CD14-positive monocyte (primary cell): ENCODE results near the gene APBA2. TPM values are rescaled to one million over a fixed set of nuclear protein-coding genes. Genes with fewer than 3 reads are reported as not detected.

Source experiments
- DNase-seq, 3 donors: peaks; one replicate each; pipeline ENCODE4 v3.0.0-alpha.2; 2011 to 2022
- H2AFZ ChIP-seq: 2 replicates; pipeline ENCODE4 v1.6.0; 2012; ENCODE audit warnings: mild to moderate bottlenecking, low read depth, low read length, inconsistent platforms; ENCODE audit not compliant: insufficient read depth, poor library complexity, severe bottlenecking
- H3K27ac ChIP-seq, 2 donors: 1 replicate in 1 of 2; 2 replicates in 1 of 2; pipeline ENCODE4 v1.5.1; 2012 to 2013; ENCODE audit warnings: low read length in 2 of 2, control low read depth in 1 of 2, inconsistent platforms in 1 of 2, low read depth in 1 of 2, mild to moderate bottlenecking in 1 of 2
- H3K27me3 ChIP-seq, 2 donors: one replicate each; pipeline versions ENCODE4 v1.6.0 to v1.6.1; 2011 to 2013; ENCODE audit warnings: low read length in 2 of 2; ENCODE audit not compliant: control insufficient read depth in 2 of 2, insufficient read depth in 2 of 2
- H3K36me3 ChIP-seq, 2 donors: replicated peaks in 1 of 2; 1 replicate in 1 of 2; 2 replicates in 1 of 2; pipeline versions ENCODE4 v1.5.1 to v1.6.1; 2012 to 2013; ENCODE audit warnings: low read length in 2 of 2, control low read depth in 1 of 2, inconsistent platforms in 1 of 2, mild to moderate bottlenecking in 1 of 2; ENCODE audit not compliant: insufficient read depth in 2 of 2, control insufficient read depth in 1 of 2
- H3K4me1 ChIP-seq, 2 donors: 1 replicate in 1 of 2; 2 replicates in 1 of 2; pipeline versions ENCODE4 v1.5.1 to v1.6.1; 2012 to 2013; ENCODE audit warnings: low read length in 2 of 2, control low read depth in 1 of 2, inconsistent platforms in 1 of 2, mild to moderate bottlenecking in 1 of 2, moderate library complexity in 1 of 2; ENCODE audit not compliant: insufficient read depth in 2 of 2, control insufficient read depth in 1 of 2
- H3K4me2 ChIP-seq: replicated peaks from 2 replicates; pipeline ENCODE3; 2012; ENCODE audit warnings: low read length, moderate library complexity, mild to moderate bottlenecking; ENCODE audit not compliant: poor library complexity, severe bottlenecking; ENCODE audit errors: extremely low read depth
- H3K4me3 ChIP-seq, 3 experiments: fragments of 200-600 bp in 1 of 3; sonication (generic) in 1 of 3; replicated peaks in 1 of 3; 1 replicate in 2 of 3; 2 replicates in 1 of 3; pipeline ENCODE4 v1.5.1; 2011 to 2013; ENCODE audit warnings: low read length in 3 of 3, mild to moderate bottlenecking in 3 of 3, control low read depth in 2 of 3, low read depth in 2 of 3, inconsistent platforms in 1 of 3, moderate library complexity in 1 of 3
- H3K79me2 ChIP-seq: 2 replicates; pipeline ENCODE4 v1.6.0; 2012; ENCODE audit warnings: mild to moderate bottlenecking, control low read depth, inconsistent platforms, low read length, moderate library complexity; ENCODE audit not compliant: insufficient read depth
- H3K9ac ChIP-seq: 2 replicates; pipeline ENCODE4 v1.6.0; 2017; ENCODE audit warnings: low read length, mild to moderate bottlenecking; ENCODE audit not compliant: insufficient read depth, poor library complexity, severe bottlenecking
- H3K9me3 ChIP-seq, 2 donors: replicated peaks in 1 of 2; 1 replicate in 1 of 2; 2 replicates in 1 of 2; pipeline versions ENCODE4 v1.5.1 to v1.6.1; 2012 to 2013; ENCODE audit warnings: low read length in 2 of 2, control low read depth in 1 of 2; ENCODE audit not compliant: control insufficient read depth in 1 of 2, insufficient read depth in 1 of 2
- H4K20me1 ChIP-seq: 2 replicates; pipeline ENCODE4 v1.6.0; 2012; ENCODE audit warnings: mild to moderate bottlenecking, low read length, control low read depth, moderate library complexity; ENCODE audit not compliant: insufficient read depth
- H3K27ac Mint-ChIP-seq, 7 donors: one replicate each; pipeline ENCODE4 v1.8.0; 2020; ENCODE audit warnings: mild to moderate bottlenecking in 7 of 7, mixed read lengths in 7 of 7, moderate library complexity in 6 of 7, inconsistent platforms in 2 of 7
- H3K27me3 Mint-ChIP-seq, 3 donors: one replicate each; pipeline ENCODE4 v1.8.0; 2021 to 2022; ENCODE audit warnings: low read depth in 3 of 3, mild to moderate bottlenecking in 3 of 3, mixed read lengths in 3 of 3, moderate library complexity in 3 of 3, inconsistent platforms in 1 of 3
- H3K36me3 Mint-ChIP-seq, 2 donors: one replicate each; pipeline ENCODE4 v1.8.0; 2020; ENCODE audit warnings: mixed read lengths in 2 of 2, inconsistent platforms in 1 of 2, mild to moderate bottlenecking in 1 of 2
- H3K4me1 Mint-ChIP-seq: one replicate; pipeline ENCODE4 v1.8.0; 2020; ENCODE audit warnings: mild to moderate bottlenecking, mixed read lengths
- H3K4me3 Mint-ChIP-seq, 2 donors: one replicate each; pipeline ENCODE4 v1.8.0; 2020; ENCODE audit warnings: mild to moderate bottlenecking in 2 of 2, mixed read lengths in 2 of 2, moderate library complexity in 1 of 2
- H3K9me3 Mint-ChIP-seq, 7 donors: one replicate each; pipeline ENCODE4 v1.8.0; 2020 to 2022; ENCODE audit warnings: mixed read lengths in 7 of 7, mild to moderate bottlenecking in 6 of 7, moderate library complexity in 6 of 7, inconsistent platforms in 2 of 7
- WGBS: methylation state at CpG from one replicate; pipeline ENCODE4 v1.1.5; 2013; ENCODE audit warnings: missing lambda C conversion rate; ENCODE audit not compliant: insufficient coverage; 5-methylcytosine and 5-hydroxymethylcytosine counted together
- intact Hi-C, 2 donors: fragments of 100-400 bp; cut with micrococcal nuclease; formaldehyde crosslinking; loops; one replicate each; pipeline versions ENCODE4 v1.15.0 to v1.15.1; 2023
- polyA plus RNA-seq, 3 donors: library from polyadenylated mRNA; depleted of rRNA in 1 of 3; unstranded in 2 of 3; stranded (reverse) in 1 of 3; fragments of 300-500 nt in 2 of 3; fragments of >200 nt in 1 of 3; fragmentation: Illumina TruSeq in 2 of 3; gene quantifications; 1 replicate in 2 of 3; 2 replicates in 1 of 3; pipeline ENCODE4 v1.2.3, GENCODE V29; 2012 to 2021
- TF ChIP-seq, protein P1 (sequence below): fragments of 200-600 bp; IDR thresholded peaks from one replicate; pipeline ENCODE4 v1.8.0; 2022; ENCODE audit warnings: antibody characterized with exemption, mild to moderate bottlenecking

APBA2 gene
- polyA plus RNA-seq, 3 donors, result 0.30 TPM; not detected in 2

DNA sequence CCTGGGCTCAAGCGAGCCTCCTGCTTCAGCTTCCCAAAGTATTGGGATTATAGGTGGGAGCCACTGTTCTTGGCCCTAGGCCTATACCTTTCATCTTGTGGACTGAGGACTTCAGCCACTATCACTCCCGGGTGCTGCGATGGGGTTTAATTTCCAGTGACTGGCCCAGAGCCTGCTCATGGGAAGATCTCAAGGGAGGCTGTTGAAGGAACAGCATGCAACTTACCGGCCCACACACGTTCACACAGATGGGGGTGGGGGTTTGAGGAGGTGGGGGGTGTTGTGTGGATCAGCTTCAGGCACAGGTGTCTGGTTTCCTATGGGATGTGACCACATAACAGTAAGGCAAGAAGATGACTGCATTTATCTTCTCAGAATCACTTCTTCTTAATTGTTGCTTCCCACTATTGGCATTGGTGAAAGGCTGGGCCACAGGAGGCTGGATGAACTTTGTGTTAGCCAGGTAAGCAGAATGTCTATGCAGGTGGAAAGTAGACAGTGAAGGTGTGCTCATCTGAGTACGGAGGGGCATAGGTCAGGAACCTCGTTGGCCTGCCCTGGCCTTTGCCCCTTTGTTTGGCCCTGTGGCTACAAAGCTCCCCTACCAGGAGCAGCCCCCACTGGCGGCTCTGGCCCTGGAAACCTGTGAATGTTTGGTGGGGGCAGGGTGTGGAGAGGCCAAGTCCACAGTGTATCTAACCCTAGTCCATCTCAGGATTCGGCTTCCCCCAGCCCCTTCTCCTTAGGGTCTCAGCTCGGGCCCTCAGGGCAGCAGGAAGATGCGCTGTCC, 1.4 kb upstream of the APBA2 start:
- intact Hi-C loops, result no loop called here
- H3K4me3 Mint-ChIP-seq, result peak overlapping the region in 1 of 2 donors; percentile 62

DNA sequence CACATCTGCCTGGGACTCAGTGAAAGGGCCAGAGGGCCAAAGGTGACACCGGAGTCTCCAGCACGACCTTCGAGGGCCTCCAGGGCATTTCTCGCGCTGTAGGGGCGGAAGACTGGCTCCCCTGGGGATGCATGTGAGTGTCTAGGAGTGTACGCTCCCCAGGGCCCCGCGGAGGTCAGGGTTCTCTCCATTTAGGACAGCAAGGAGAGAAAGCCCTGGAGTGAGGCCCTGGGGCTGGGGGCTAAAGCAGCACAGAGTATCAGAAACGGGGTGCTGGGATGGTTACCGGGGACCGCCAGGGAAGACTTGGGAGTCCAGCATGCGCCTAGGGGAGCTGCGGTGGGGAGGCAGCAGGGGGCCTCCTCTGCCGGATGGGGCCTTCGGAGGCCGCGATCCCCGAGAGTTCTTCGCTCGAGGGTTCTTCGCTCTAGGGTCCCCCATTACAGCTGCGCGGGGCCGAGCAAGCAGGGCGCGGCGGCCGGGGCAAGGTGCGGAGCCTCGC, 595 bp upstream of the APBA2 start:
- peaks cover 0 to 4% of the 10 kb centered on the region in 2 donors for H3K9me3 ChIP-seq
- peak overlapping the region; percentile 46 for H3K4me2 ChIP-seq
- Mint-ChIP-seq H3K36me3 (no peaks in the 10 kb centered on the region), H3K27me3 (peaks cover 39 to 55% (median 46%) of the 10 kb centered on the region in 3 donors), H3K9me3 (peaks cover 0 to 5% (median 2%) of the 10 kb centered on the region in 7 donors), H3K27ac (no peak overlapping the region), H3K4me1 (peaks cover 4% of the 10 kb centered on the region), H3K4me3 (peak overlapping the region in 1 of 2 donors; percentile 62)
- peaks cover 14 to 39% of the 10 kb centered on the region in 2 donors for H3K27me3 ChIP-seq
- no peaks in the 10 kb centered on the region for H3K36me3 ChIP-seq
- H4K20me1 ChIP-seq, result no peaks in the 10 kb centered on the region
- H3K4me1 ChIP-seq, result peaks cover 0 to 3% of the 10 kb centered on the region in 2 donors
- 28% methylated on average over 29 of the region's 31 CpGs for WGBS
- H3K4me3 ChIP-seq, result no peak overlapping the region
- intact Hi-C loops, result no loop called here
- TF ChIP-seq, protein P1, sequence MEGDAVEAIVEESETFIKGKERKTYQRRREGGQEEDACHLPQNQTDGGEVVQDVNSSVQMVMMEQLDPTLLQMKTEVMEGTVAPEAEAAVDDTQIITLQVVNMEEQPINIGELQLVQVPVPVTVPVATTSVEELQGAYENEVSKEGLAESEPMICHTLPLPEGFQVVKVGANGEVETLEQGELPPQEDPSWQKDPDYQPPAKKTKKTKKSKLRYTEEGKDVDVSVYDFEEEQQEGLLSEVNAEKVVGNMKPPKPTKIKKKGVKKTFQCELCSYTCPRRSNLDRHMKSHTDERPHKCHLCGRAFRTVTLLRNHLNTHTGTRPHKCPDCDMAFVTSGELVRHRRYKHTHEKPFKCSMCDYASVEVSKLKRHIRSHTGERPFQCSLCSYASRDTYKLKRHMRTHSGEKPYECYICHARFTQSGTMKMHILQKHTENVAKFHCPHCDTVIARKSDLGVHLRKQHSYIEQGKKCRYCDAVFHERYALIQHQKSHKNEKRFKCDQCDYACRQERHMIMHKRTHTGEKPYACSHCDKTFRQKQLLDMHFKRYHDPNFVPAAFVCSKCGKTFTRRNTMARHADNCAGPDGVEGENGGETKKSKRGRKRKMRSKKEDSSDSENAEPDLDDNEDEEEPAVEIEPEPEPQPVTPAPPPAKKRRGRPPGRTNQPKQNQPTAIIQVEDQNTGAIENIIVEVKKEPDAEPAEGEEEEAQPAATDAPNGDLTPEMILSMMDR, result no peak
- no peak overlapping the region for H3K27ac ChIP-seq
- no peak overlapping the region for H2AFZ ChIP-seq
- DNase-seq, result no peak
- H3K9ac ChIP-seq, result no peak overlapping the region
- no peaks in the 10 kb centered on the region for H3K79me2 ChIP-seq

More for the DNA sequence above, 1.4 kb upstream of the APBA2 start:
- H3K9me3 ChIP-seq, result peaks cover 0 to 4% of the 10 kb centered on the region in 2 donors
- no peaks in the 10 kb centered on the region for H3K36me3 ChIP-seq
- no peak for DNase-seq
- no peak overlapping the region for H3K4me2 ChIP-seq
- peaks cover 0 to 5% (median 2%) of the 10 kb centered on the region in 7 donors for H3K9me3 Mint-ChIP-seq
- 98% methylated on average over 7 of the region's 11 CpGs for WGBS
- peaks cover 0 to 3% of the 10 kb centered on the region in 2 donors for H3K4me1 ChIP-seq
- H4K20me1 ChIP-seq, result no peaks in the 10 kb centered on the region
- H3K27ac Mint-ChIP-seq, result no peak overlapping the region
- no peaks in the 10 kb centered on the region for H3K36me3 Mint-ChIP-seq
- H3K27ac ChIP-seq, result no peak overlapping the region
- H3K27me3 Mint-ChIP-seq, result peaks cover 39 to 52% (median 46%) of the 10 kb centered on the region in 3 donors
- no peak overlapping the region for H2AFZ ChIP-seq
- TF ChIP-seq, protein P1, result no peak
- H3K79me2 ChIP-seq, result no peaks in the 10 kb centered on the region
- no peak overlapping the region for H3K4me3 ChIP-seq
- peaks cover 14 to 39% of the 10 kb centered on the region in 2 donors for H3K27me3 ChIP-seq
- peaks cover 4% of the 10 kb centered on the region for H3K4me1 Mint-ChIP-seq
- no peak overlapping the region for H3K9ac ChIP-seq
